ENCODE results near the gene GPR89B. TPM values are rescaled to one million over a fixed set of nuclear protein-coding genes. Genes with fewer than 3 reads are reported as not detected.
A peak's percentile ranks its signal among the peaks of the same experiment; 100 is the strongest.
"Not testable (repeated sequence)": the region's sequence is repeated elsewhere in the genome, so short reads cannot be mapped to it uniquely, and the experiment has no call there.

The GPR89B gene
- total RNA-seq, 4 donors from 2014 or later = 11.5 to 23.1 (median 17.1) TPM

- not testable (repeated sequence) for H3K4me1 ChIP-seq; H3K4me3 ChIP-seq; H3K27me3 ChIP-seq; H3K9me3 ChIP-seq; H3K36me3 ChIP-seq; DNase-seq (ENCODE audit: low spot score in 2 of 2); H3K27ac ChIP-seq
- 96% methylated on average over 5 of the region's 5 CpGs for WGBS
Measured at GRCh38 chr1:148024918-148025317, 96.7 kb downstream of the GPR89B start.

- H3K27ac ChIP-seq; H3K4me1 ChIP-seq; H3K4me3 ChIP-seq; H3K36me3 ChIP-seq; H3K27me3 ChIP-seq; DNase-seq (ENCODE audit: low spot score in 2 of 2); H3K9me3 ChIP-seq: not testable (repeated sequence)
- no CpG with 5 or more reads among the region's 4 CpGs for WGBS
Measured at GRCh38 chr1:148027004-148027403, 98.8 kb downstream of the GPR89B start.

GRCh38 chr1:148032247-148032646 is 104.0 kb downstream of the GPR89B start:
- not testable (repeated sequence) for H3K9me3 ChIP-seq; H3K27me3 ChIP-seq; H3K4me1 ChIP-seq; DNase-seq (ENCODE audit: low spot score in 2 of 2); H3K4me3 ChIP-seq; H3K36me3 ChIP-seq; H3K27ac ChIP-seq
- WGBS = 39% methylated on average over 3 of the region's 3 CpGs

- not testable (repeated sequence) for DNase-seq (ENCODE audit: low spot score in 2 of 2); H3K9me3 ChIP-seq; H3K4me1 ChIP-seq; H3K36me3 ChIP-seq; H3K27me3 ChIP-seq; H3K27ac ChIP-seq
- H3K4me3 ChIP-seq = peak overlapping the region; percentile 28
- WGBS = no CpG with 5 or more reads among the region's 25 CpGs
Measured at GRCh38 chr1:148032690-148033089, 104.5 kb downstream of the GPR89B start.

- not testable (repeated sequence) for H3K27ac ChIP-seq; DNase-seq (ENCODE audit: low spot score in 2 of 2); H3K36me3 ChIP-seq; H3K9me3 ChIP-seq; H3K4me1 ChIP-seq; H3K27me3 ChIP-seq
- H3K4me3 ChIP-seq = peak overlapping the region; percentile 28
- 11% methylated on average over 10 of the region's 16 CpGs for WGBS
Measured at GRCh38 chr1:148033147-148033546, 104.9 kb downstream of the GPR89B start.

- H3K9me3 ChIP-seq; H3K36me3 ChIP-seq; H3K27me3 ChIP-seq; DNase-seq (ENCODE audit: low spot score in 2 of 2); H3K4me1 ChIP-seq: not testable (repeated sequence)
- Histone ChIP-seq H3K27ac (peak overlapping the region; percentile 84), H3K4me3 (peak overlapping the region; percentile 55)
- WGBS = 13% methylated on average over 8 of the region's 21 CpGs
Measured at GRCh38 chr1:148037850-148038461, 109.7 kb downstream of the GPR89B start.

- H3K36me3 ChIP-seq; DNase-seq (ENCODE audit: low spot score in 2 of 2); H3K4me1 ChIP-seq; H3K27me3 ChIP-seq; H3K9me3 ChIP-seq: not testable (repeated sequence)
- H3K4me3 ChIP-seq = peak overlapping the region; percentile 55
- 0% methylated on average over 12 of the region's 38 CpGs for WGBS
- TF ChIP-seq POLR2AphosphoS5 (IDR thresholded peaks at IDR 0.05) = peak in 2 of 3 donors; percentile 39 to 71
- TF ChIP-seq POLR2A (IDR thresholded peaks at IDR 0.05) = peak; percentile 79 to 94
- H3K27ac ChIP-seq = peak overlapping the region; percentile 84
Measured at GRCh38 chr1:148038462-148039333, 110.5 kb downstream of the GPR89B start.

Other genes with a start within 250 kb of the GPR89B start
- gene GJA5, start 167.8 kb upstream of the GPR89B start, total RNA-seq = 10 to 100 TPM in 1 of 4 donors, 1 to 10 TPM in 3; 1.8 to 11.7 (median 3.6) TPM
- gene GJA8, start 25.6 kb upstream of the GPR89B start, total RNA-seq = not detected
- gene NBPF11, start 223.9 kb downstream of the GPR89B start, total RNA-seq = 10 to 100 TPM in 2 of 4 donors, 1 to 10 TPM in 2; 6.9 to 40.0 (median 11.3) TPM